Esophagus mucosa (tissue), 1 donor: ENCODE measurements around the gene MTHFD1L. TPM values are rescaled to one million over a fixed set of nuclear protein-coding genes. Genes with fewer than 3 reads are reported as not detected.

ENCODE experiments used
- ATAC-seq: fragments of 200-7000 bp; cut with Tn5 transposase; one replicate; pipeline ENCODE4 v1.9.1; 2020
- total RNA-seq: library from RNA; stranded (reverse); gene quantifications from one replicate; pipeline ENCODE4 v1.2.4, GENCODE V29; 2023
- donor health status: DM: yes; HTN: yes; CAD: no.

MTHFD1L gene
- total RNA-seq, 1 donor from 2014 or later = 20.3 TPM

- no peak for ATAC-seq
Observed at GRCh38 chr6:150934380-150934779, 68.9 kb downstream of the MTHFD1L start.

DNA sequence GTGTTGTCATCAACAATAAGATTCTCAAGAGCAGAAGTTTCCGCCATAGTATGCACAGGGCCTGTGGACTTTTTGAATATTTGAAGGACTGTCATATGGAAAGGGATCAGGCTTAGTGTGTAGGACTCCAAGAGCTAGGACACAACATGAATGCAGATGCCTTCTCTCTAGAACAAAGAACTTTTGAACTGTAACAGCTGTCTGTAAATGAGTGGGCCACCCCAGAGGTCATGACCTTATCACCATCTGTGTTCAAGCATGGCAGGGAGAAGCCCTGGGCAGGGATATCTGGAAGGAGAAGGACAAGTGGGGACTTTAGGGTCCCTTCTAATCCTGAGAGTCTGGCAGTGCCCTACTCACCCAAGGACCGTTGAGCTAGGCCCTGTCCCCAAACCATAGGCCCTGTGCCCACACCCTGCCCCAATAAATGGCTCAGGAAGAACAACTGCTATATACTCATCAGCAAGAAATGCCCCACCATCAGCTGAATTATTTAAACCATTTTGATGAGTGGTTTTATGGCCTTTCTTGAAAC is 70.6 kb downstream of the MTHFD1L start:
- ATAC-seq = no peak

DNA sequence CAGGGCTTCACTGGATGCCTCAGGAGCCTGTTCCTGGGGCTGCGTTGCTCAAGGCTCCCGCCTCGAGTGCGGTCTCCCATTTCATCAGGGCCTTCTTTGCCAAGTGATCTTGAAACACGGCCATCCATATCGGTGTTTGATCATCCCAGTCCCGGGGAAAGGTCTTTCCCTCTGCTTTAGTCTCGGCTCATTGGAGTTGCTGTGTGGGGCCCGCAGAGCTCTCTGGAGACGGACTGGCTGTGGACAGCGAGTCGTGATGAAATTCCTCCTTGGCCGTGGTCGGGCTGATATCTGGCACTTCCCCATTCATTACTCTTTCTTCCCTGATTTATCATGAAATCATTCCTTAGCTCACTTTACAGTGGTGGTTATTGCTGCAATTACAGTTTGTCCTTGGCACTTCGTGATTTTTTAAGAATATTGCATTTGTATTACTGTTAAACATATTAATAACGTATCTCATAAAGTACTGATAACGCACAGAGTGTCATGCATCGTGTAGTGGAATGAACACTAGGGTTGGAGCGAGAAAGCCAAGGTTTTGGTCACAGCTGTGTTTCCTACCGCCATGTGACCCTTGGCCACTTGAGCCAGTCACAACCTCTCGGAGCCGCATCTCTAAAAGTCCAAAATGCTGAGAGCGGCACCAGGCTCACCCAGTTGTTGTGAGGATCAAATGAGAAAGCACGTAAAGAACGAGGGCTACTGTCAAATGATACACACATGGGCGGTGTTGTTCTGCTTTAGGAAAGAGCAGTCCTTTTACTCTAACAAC is 71.8 kb downstream of the MTHFD1L start:
- ATAC-seq = no peak

DNA sequence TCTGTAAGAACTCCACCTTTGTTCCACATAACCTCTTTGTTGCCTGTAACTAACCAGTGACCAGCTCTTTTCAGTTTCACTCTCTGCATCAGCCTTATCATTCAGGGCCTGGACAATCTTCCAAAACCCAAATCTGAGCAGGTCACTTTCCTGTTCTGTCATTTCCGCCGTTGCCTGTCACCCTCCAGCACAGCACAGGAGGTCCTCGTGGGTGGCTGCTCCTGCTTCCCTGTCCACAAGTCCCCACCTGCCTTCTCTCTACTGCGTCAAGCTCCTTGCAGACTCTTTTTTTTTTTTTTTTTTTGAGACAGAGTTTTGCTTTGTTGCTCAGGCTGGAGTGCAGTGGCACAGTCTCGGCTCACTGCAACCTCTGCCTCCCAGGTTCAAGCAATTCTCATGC is 73.9 kb downstream of the MTHFD1L start:
- ATAC-seq = no peak

GRCh38 chr6:150940941-150941340 is 75.4 kb downstream of the MTHFD1L start:
- no peak for ATAC-seq

- no peak for ATAC-seq
Observed at GRCh38 chr6:150949526-150949925, 84.0 kb downstream of the MTHFD1L start.

DNA sequence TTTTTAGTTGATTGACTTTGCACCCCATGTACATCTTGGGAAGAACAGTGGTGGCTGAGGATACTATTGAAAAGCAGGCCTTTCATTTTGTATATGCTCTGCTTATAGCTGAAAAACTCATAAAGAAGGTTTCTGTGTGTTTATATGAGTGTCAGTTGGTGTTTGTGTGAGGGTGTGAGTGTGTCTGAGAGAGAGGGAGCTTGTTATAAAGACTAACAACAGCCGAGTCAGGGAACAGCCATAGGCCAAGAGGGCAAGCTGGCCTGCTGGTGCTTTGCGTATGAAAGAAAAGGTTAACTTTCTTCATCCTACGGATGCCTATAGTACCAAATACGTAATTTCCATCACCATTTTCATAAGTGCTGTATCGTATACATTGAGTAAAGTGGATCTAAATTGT is 88.3 kb downstream of the MTHFD1L start:
- no peak for ATAC-seq

- no peak for ATAC-seq
Observed at GRCh38 chr6:150959166-150959565, 93.7 kb downstream of the MTHFD1L start.

- ATAC-seq = no peak
Observed at GRCh38 chr6:150962436-150962835, 96.9 kb downstream of the MTHFD1L start.

GRCh38 chr6:150964765-150965164 is 99.3 kb downstream of the MTHFD1L start:
- ATAC-seq = no peak

GRCh38 chr6:150966786-150967185 is 101.3 kb downstream of the MTHFD1L start:
- peak; percentile 78 for ATAC-seq

DNA sequence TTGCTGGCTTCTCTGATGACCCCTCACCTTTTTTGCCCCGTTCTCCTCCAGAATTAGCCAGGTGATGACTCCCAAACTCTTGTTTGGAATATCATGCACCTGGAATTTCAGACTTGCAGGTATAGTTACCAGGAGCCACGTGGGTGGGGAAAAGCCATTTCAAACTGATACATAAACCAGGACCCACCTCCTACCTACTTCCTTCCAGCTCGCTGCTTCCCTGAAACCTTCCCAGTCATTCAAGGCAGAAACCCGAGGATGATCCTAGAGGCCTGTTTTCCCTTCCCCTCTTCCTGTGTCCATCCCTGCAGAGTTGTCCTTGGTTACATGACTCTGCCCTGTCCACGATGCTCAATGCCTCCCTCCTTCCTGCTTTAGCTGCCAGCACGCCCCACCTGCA is 101.9 kb downstream of the MTHFD1L start:
- peak; percentile 37 for ATAC-seq

GRCh38 chr6:150967910-150968309 is 102.4 kb downstream of the MTHFD1L start:
- no peak for ATAC-seq

- ATAC-seq = peak; percentile 64
Observed at GRCh38 chr6:150969901-150970300, 104.4 kb downstream of the MTHFD1L start.

GRCh38 chr6:150971219-150971618 is 105.7 kb downstream of the MTHFD1L start:
- peak; percentile 38 for ATAC-seq

GRCh38 chr6:150975136-150975535 is 109.6 kb downstream of the MTHFD1L start:
- no peak for ATAC-seq

DNA sequence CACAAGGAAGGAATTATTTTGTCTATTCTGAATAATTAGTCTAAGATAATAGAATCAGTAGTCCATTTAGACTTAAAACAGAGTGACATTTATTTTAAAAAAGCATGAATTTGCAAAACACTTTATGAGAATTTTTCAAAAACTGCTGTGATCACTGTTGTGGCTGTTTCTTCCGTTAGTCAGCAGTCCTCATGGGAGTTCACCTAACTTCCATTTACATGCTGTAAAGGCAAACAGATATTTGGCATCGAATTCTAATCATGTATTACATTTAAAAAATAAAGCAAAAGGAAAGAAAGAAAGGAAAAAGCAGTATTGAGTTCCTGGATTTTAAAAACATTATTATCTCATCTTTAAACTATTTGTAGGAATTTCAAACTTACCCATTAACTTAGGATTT is 111.8 kb downstream of the MTHFD1L start:
- ATAC-seq = no peak

GRCh38 chr6:150978624-150979023 is 113.1 kb downstream of the MTHFD1L start:
- ATAC-seq = no peak

DNA sequence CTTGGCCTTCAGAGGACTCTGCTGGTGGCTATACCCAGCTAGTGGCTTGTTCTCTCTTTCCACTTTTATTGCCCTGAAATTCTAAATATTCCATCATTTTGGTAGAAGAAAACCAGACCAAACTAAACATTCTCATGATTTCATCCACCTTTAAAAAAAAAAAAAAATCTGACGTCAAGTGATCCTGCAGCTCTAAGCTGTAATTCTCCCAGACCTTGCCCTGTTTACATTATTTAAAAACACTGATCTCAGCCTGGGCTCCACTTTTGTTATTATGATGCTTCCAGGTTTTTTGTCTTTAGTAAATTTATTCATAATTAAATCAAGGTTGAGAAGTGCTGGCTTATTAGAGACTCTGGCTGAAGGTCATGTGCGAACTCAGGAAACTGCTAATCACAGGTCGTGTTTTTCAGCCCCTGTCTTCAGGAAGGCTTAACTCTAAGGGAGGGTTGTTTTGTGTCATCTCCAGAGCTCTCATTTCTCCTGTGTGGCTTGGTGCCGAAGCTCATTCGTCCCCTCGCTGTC is 114.4 kb downstream of the MTHFD1L start:
- ATAC-seq = no peak

DNA sequence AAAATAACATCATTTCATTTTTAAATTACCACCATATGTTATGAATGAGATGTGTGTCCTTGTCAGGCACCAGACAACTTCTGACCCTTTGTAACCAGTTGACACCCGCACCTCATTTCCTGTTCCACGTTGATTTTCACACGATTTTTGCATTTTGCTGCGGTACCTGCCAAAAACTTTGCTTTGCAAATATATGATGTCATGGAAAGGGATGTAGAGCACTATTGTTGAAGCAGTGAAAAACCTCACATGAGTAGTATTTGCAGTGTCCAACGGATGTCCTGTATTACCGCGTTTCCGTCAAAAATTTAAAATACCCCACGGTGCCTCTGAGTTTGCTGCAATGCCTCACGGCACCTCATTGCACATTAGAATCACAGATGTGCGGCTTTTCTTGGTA is 115.6 kb downstream of the MTHFD1L start:
- peak; percentile 58 for ATAC-seq

GRCh38 chr6:150981669-150982068 is 116.2 kb downstream of the MTHFD1L start:
- ATAC-seq = no peak

DNA sequence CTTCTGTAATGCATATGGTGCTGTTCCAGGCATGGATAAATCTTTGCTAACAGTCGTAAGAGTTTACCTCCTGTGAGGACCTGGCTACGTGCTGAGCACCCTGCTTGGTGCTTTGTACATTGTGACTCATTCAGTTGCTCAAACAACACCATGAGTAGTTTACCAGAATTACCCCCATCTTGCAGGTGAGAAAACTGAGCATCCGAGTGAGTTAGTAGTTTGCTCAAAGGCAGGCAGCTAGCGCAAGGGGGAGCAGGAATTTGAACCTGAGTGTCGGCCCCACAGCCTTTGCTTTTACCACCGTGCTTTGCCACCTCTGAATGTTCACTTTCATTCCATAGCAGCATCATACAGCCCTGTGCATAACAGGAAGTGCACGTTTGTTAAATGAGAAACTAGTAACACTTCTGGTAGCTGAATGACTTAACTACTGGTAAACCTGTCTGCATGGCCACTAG is 121.9 kb downstream of the MTHFD1L start:
- ATAC-seq = peak; percentile 80

DNA sequence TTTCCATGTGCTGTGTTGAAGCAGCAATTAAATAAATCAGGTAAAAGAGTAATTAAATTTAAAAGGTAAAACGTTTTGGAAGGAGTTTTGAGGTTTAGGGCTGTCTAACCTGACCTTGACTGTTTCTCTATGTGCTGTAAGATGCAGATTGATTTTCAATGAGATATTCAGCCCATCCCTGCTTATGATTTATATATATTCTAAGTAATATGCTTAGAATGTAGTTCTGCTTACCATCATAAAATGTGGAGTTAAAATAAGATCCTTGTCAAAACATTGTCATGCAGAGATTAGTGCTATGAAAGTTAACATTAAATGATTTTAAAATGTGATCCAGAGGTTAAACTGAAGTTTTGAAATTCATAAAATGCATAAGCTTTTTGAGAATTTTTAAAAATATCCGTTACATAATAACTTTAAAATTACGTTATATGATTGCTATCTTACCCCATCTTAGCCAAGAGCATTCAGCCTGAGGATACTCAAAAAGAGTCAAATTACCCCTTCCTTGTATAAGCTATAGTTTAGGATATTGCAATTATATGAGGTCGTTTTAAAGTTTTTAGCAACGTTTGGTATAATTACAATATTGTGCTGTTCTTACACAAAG is 122.5 kb downstream of the MTHFD1L start:
- no peak for ATAC-seq

GRCh38 chr6:150991487-150991886 is 126.0 kb downstream of the MTHFD1L start:
- no peak for ATAC-seq
